ENCODE results near the gene ZNF226. TPM values are rescaled to one million over a fixed set of nuclear protein-coding genes. Genes with fewer than 3 reads are reported as not detected.
"Not testable (repeated sequence)": the region's sequence is repeated elsewhere in the genome, so short reads cannot be mapped to it uniquely, and the experiment has no call there.

ZNF226 gene
- total RNA-seq, 1 experiment from 2014 or later = 26.6 TPM

GRCh38 chr19:44220761-44221160 is 55.9 kb downstream of the ZNF226 start:
- H3K4me2 ChIP-seq (ENCODE audit: low read depth, low read length, poor library complexity, severe bottlenecking); H3K9me3 ChIP-seq (ENCODE audit: low read length); H2AFZ ChIP-seq (ENCODE audit: low read length); H3K9me2 ChIP-seq (replicated peaks; ENCODE audit: insufficient read depth, low read length); H3K4me1 ChIP-seq (ENCODE audit: low read length); H3K4me3 ChIP-seq (ENCODE audit: low read length); H3K27ac ChIP-seq (ENCODE audit: low read length); DNase-seq; H3K27me3 ChIP-seq (ENCODE audit: low read length); H4K20me1 ChIP-seq (ENCODE audit: insufficient read depth, low read depth, low read length); H3K9ac ChIP-seq (ENCODE audit: low read length): not testable (repeated sequence)
- peaks cover 27% of the 10 kb centered on the region for H3K79me2 ChIP-seq (ENCODE audit: low read length)
- peaks cover 36% of the 10 kb centered on the region for H3K36me3 ChIP-seq (ENCODE audit: insufficient read depth, low read length)

GRCh38 chr19:44221291-44221690 is 56.4 kb downstream of the ZNF226 start:
- not testable (repeated sequence) for H3K9me3 ChIP-seq (ENCODE audit: low read length); H4K20me1 ChIP-seq (ENCODE audit: insufficient read depth, low read depth, low read length); H3K27ac ChIP-seq (ENCODE audit: low read length); H3K4me1 ChIP-seq (ENCODE audit: low read length); H3K9ac ChIP-seq (ENCODE audit: low read length); H3K4me3 ChIP-seq (ENCODE audit: low read length); H3K4me2 ChIP-seq (ENCODE audit: low read depth, low read length, poor library complexity, severe bottlenecking); DNase-seq; H3K9me2 ChIP-seq (replicated peaks; ENCODE audit: insufficient read depth, low read length); H2AFZ ChIP-seq (ENCODE audit: low read length); H3K27me3 ChIP-seq (ENCODE audit: low read length)
- peaks cover 32% of the 10 kb centered on the region for H3K36me3 ChIP-seq (ENCODE audit: insufficient read depth, low read length)
- H3K79me2 ChIP-seq (ENCODE audit: low read length) = peaks cover 23% of the 10 kb centered on the region

Other genes starting within 250 kb of the ZNF226 start
- 17.5 and 21.7 TPM in 2 replicates for gene ZNF45, start 229.8 kb upstream of the ZNF226 start, total RNA-seq (2014; rRNA removed; shearing (Covaris generic); ENCODE audit: low replicate concordance)
- gene ZNF221, start 213.9 kb upstream of the ZNF226 start, total RNA-seq (2014; rRNA removed; shearing (Covaris generic); ENCODE audit: low replicate concordance) = 0.19 TPM in 1 of 2 replicates, not detected in the other
- gene ZNF155, start 180.9 kb upstream of the ZNF226 start, total RNA-seq (2014; rRNA removed; shearing (Covaris generic); ENCODE audit: low replicate concordance) = not detected in 2 replicates
- 2.9 and 4.3 TPM in 2 replicates for gene ZNF230, start 162.1 kb upstream of the ZNF226 start, total RNA-seq (2014; rRNA removed; shearing (Covaris generic); ENCODE audit: low replicate concordance)
- 1.6 and 1.7 TPM in 2 replicates for gene ZNF222, start 139.7 kb upstream of the ZNF226 start, total RNA-seq (2014; rRNA removed; shearing (Covaris generic); ENCODE audit: low replicate concordance)
- gene ZNF223, start 113.1 kb upstream of the ZNF226 start, total RNA-seq (2014; rRNA removed; shearing (Covaris generic); ENCODE audit: low replicate concordance) = 0.65 TPM in 1 of 2 replicates, not detected in the other
- gene ZNF284, start 92.9 kb upstream of the ZNF226 start, total RNA-seq (2014; rRNA removed; shearing (Covaris generic); ENCODE audit: low replicate concordance) = not detected in 2 replicates
- gene ZNF224, start 70.7 kb upstream of the ZNF226 start, total RNA-seq (2014; rRNA removed; shearing (Covaris generic); ENCODE audit: low replicate concordance) = 25.3 and 56.1 TPM in 2 replicates
- 5.1 and 5.2 TPM in 2 replicates for gene ZNF225, start 51.7 kb upstream of the ZNF226 start, total RNA-seq (2014; rRNA removed; shearing (Covaris generic); ENCODE audit: low replicate concordance)
- 2.0 and 3.0 TPM in 2 replicates for gene ZNF234, start 23.5 kb upstream of the ZNF226 start, total RNA-seq (2014; rRNA removed; shearing (Covaris generic); ENCODE audit: low replicate concordance)
- gene ZNF227, start 47.4 kb downstream of the ZNF226 start, total RNA-seq (2014; rRNA removed; shearing (Covaris generic); ENCODE audit: low replicate concordance) = 28.4 and 29.5 TPM in 2 replicates
- 1.9 and 5.8 TPM in 2 replicates for gene ZNF233, start 94.8 kb downstream of the ZNF226 start, total RNA-seq (2014; rRNA removed; shearing (Covaris generic); ENCODE audit: low replicate concordance)
- 2.8 and 11.1 TPM in 2 replicates for gene ZNF235, start 139.9 kb downstream of the ZNF226 start, total RNA-seq (2014; rRNA removed; shearing (Covaris generic); ENCODE audit: low replicate concordance)
- not detected in 2 replicates for gene ZNF112, start 191.6 kb downstream of the ZNF226 start, total RNA-seq (2014; rRNA removed; shearing (Covaris generic); ENCODE audit: low replicate concordance)
- not detected in 2 replicates for gene ZNF285, start 236.5 kb downstream of the ZNF226 start, total RNA-seq (2014; rRNA removed; shearing (Covaris generic); ENCODE audit: low replicate concordance)